Neural progenitor cell (in vitro differentiated cells): ENCODE data around the gene IL31. TPM values are rescaled to one million over a fixed set of nuclear protein-coding genes. Genes with fewer than 3 reads are reported as not detected.

Source experiments
- DNase-seq: peaks from one replicate; pipeline ENCODE4 v3.0.0-alpha.2; 2016; ENCODE audit warnings: low spot score
- H2AFZ ChIP-seq: fragments of 200-600 bp; sonication (generic); replicated peaks from 2 replicates; pipeline ENCODE4 v1.6.1; 2016; ENCODE audit warnings: antibody characterized with exemption
- H3F3A ChIP-seq: fragments of 200-600 bp; sonication (generic); 2 replicates; pipeline ENCODE4 v1.6.1; 2016; ENCODE audit warnings: antibody characterized with exemption, low read depth
- H3K27ac ChIP-seq: fragments of 200-600 bp; sonication (generic); 2 replicates; pipeline ENCODE4 v1.5.1; 2016; ENCODE audit warnings: mild to moderate bottlenecking
- H3K27me3 ChIP-seq: fragments of 200-600 bp; sonication (generic); 2 replicates; pipeline ENCODE4 v1.6.1; 2016; ENCODE audit warnings: mild to moderate bottlenecking, moderate library complexity
- H3K36me3 ChIP-seq: fragments of 200-600 bp; sonication (generic); 2 replicates; pipeline ENCODE4 v1.5.1; 2016
- H3K4me1 ChIP-seq: fragments of 200-600 bp; sonication (generic); 2 replicates; pipeline ENCODE4 v1.6.1; 2016; ENCODE audit warnings: mixed run types
- H3K4me2 ChIP-seq: fragments of 200-600 bp; sonication (generic); 2 replicates; pipeline ENCODE4 v1.6.1; 2016
- H3K4me3 ChIP-seq: fragments of 200-600 bp; sonication (generic); 2 replicates; pipeline ENCODE4 v1.5.1; 2016
- H3K79me2 ChIP-seq: fragments of 200-600 bp; sonication (generic); 2 replicates; pipeline ENCODE4 v1.6.1; 2016; ENCODE audit warnings: low read depth
- H3K9ac ChIP-seq: fragments of 200-600 bp; sonication (generic); 2 replicates; pipeline ENCODE4 v1.6.1; 2016
- H3K9me3 ChIP-seq: fragments of 200-600 bp; sonication (generic); 2 replicates; pipeline ENCODE4 v1.5.1; 2016; ENCODE audit warnings: low read depth
- H4K20me1 ChIP-seq: fragments of 200-600 bp; sonication (generic); 2 replicates; pipeline ENCODE4 v1.6.1; 2016; ENCODE audit warnings: low read depth
- H3K27ac Mint-ChIP-seq: 3 replicates; pipeline ENCODE4 v1.8.0; 2021; ENCODE audit warnings: mixed read lengths
- H3K27me3 Mint-ChIP-seq: 2 replicates; pipeline ENCODE4 v1.8.0; 2022; ENCODE audit warnings: low read depth, mild to moderate bottlenecking, inconsistent platforms, moderate library complexity, mixed read lengths; ENCODE audit not compliant: insufficient read depth
- H3K36me3 Mint-ChIP-seq: 3 replicates; pipeline ENCODE4 v1.8.0; 2021; ENCODE audit warnings: mixed read lengths
- H3K4me1 Mint-ChIP-seq: 3 replicates; pipeline ENCODE4 v1.8.0; 2021; ENCODE audit warnings: mixed read lengths
- H3K4me3 Mint-ChIP-seq: 3 replicates; pipeline ENCODE4 v1.8.0; 2021; ENCODE audit warnings: mild to moderate bottlenecking, moderate library complexity, mixed read lengths
- H3K9me3 Mint-ChIP-seq: 3 replicates; pipeline ENCODE4 v1.8.0; 2020; ENCODE audit warnings: mixed read lengths
- CTCF ChIP-seq: fragments of 200-600 bp; sonication (generic); IDR thresholded peaks from 2 replicates; pipeline ENCODE4 v1.5.1; 2017; ENCODE audit warnings: antibody characterized with exemption, mild to moderate bottlenecking
- EZH2 ChIP-seq: fragments of 200-600 bp; sonication (generic); IDR thresholded peaks from 2 replicates; pipeline ENCODE4 v1.6.1; 2017; ENCODE audit warnings: antibody characterized with exemption, mild to moderate bottlenecking, moderate library complexity
- EZH2phosphoT487 ChIP-seq: fragments of 200-600 bp; sonication (generic); IDR thresholded peaks from 2 replicates; pipeline ENCODE4 v1.6.1; 2017; ENCODE audit warnings: antibody characterized with exemption
- total RNA-seq: library from RNA; depleted of rRNA; stranded (reverse); fragments of >200 nt; gene quantifications from 2 replicates; pipeline ENCODE4 v1.2.3, GENCODE V29; 2015; ENCODE audit warnings: low replicate concordance

Gene IL31
- total RNA-seq, 1 donor from 2014 or later, result not detected

- no peaks in the 10 kb centered on the region for H3K79me2 ChIP-seq
- H4K20me1 ChIP-seq, result no peaks in the 10 kb centered on the region
Observed at GRCh38 chr12:122150127-122150681, 23.8 kb downstream of the IL31 start.

GRCh38 chr12:122148657-122149056 lies 25.4 kb downstream of the IL31 start:
- no peaks in the 10 kb centered on the region for H3K9me3 ChIP-seq
- no peak for TF ChIP-seq EZH2phosphoT487
- TF ChIP-seq EZH2, result no peak
- TF ChIP-seq CTCF, result no peak
- no peaks in the 10 kb centered on the region for H3K4me1 Mint-ChIP-seq
- no peak overlapping the region for H2AFZ ChIP-seq
- H3K36me3 Mint-ChIP-seq, result peaks cover 5% of the 10 kb centered on the region
- H3K79me2 ChIP-seq, result no peaks in the 10 kb centered on the region
- H4K20me1 ChIP-seq, result no peaks in the 10 kb centered on the region
- H3K36me3 ChIP-seq, result no peaks in the 10 kb centered on the region
- H3K27ac ChIP-seq, result no peak overlapping the region
- H3K4me2 ChIP-seq, result no peak overlapping the region
- H3K9me3 Mint-ChIP-seq, result peaks cover 1% of the 10 kb centered on the region
- no peaks in the 10 kb centered on the region for H3K27me3 Mint-ChIP-seq
- H3K4me3 ChIP-seq, result no peak overlapping the region
- no peak for DNase-seq
- H3K27ac Mint-ChIP-seq, result peak overlapping the region; percentile 10
- peaks cover 6% of the 10 kb centered on the region for H3K4me1 ChIP-seq
- no peak overlapping the region for H3K4me3 Mint-ChIP-seq
- H3K9ac ChIP-seq, result no peak overlapping the region
- H3K27me3 ChIP-seq, result no peaks in the 10 kb centered on the region
- no peaks in the 10 kb centered on the region for H3F3A ChIP-seq

More at GRCh38 chr12:122150127-122150681, 23.8 kb downstream of the IL31 start:
- Histone ChIP-seq H3K27me3 (no peaks in the 10 kb centered on the region), H3F3A (no peaks in the 10 kb centered on the region), H3K9ac (no peak overlapping the region), H2AFZ (no peak overlapping the region), H3K27ac (no peak overlapping the region), H3K4me1 (peaks cover 6% of the 10 kb centered on the region), H3K36me3 (no peaks in the 10 kb centered on the region), H3K4me3 (no peak overlapping the region), H3K4me2 (no peak overlapping the region), H3K9me3 (no peaks in the 10 kb centered on the region)
- no peak for DNase-seq
- Mint-ChIP-seq H3K4me3 (no peak overlapping the region), H3K4me1 (no peaks in the 10 kb centered on the region), H3K36me3 (no peaks in the 10 kb centered on the region), H3K27ac (no peak overlapping the region), H3K27me3 (no peaks in the 10 kb centered on the region), H3K9me3 (no peaks in the 10 kb centered on the region)
- TF ChIP-seq EZH2 (no peak), CTCF (no peak), EZH2phosphoT487 (no peak)

GRCh38 chr12:122147514-122148290 lies 26.3 kb downstream of the IL31 start:
- peak overlapping the region; percentile 50 for H3K27ac Mint-ChIP-seq
- Histone ChIP-seq H4K20me1 (no peaks in the 10 kb centered on the region), H3K4me3 (no peak overlapping the region)

More at GRCh38 chr12:122147514-122148290, 26.3 kb downstream of the IL31 start:
- H3K36me3 Mint-ChIP-seq, result peaks cover 12% of the 10 kb centered on the region
- H3K27me3 Mint-ChIP-seq, result no peaks in the 10 kb centered on the region
- Histone ChIP-seq H3K27me3 (no peaks in the 10 kb centered on the region), H3K4me2 (no peak overlapping the region), H3K27ac (no peak overlapping the region), H3K79me2 (no peaks in the 10 kb centered on the region), H3K9me3 (no peaks in the 10 kb centered on the region), H3F3A (no peaks in the 10 kb centered on the region), H3K9ac (no peak overlapping the region), H3K4me1 (peaks cover 6% of the 10 kb centered on the region), H3K36me3 (no peaks in the 10 kb centered on the region), H2AFZ (no peak overlapping the region)
- H3K4me1 Mint-ChIP-seq, result no peaks in the 10 kb centered on the region
- H3K4me3 Mint-ChIP-seq, result no peak overlapping the region
- DNase-seq, result no peak
- peaks cover 2% of the 10 kb centered on the region for H3K9me3 Mint-ChIP-seq
- TF ChIP-seq EZH2, result no peak
- no peak for TF ChIP-seq EZH2phosphoT487
- TF ChIP-seq CTCF, result no peak
